NCI-H345 (cell line): Measurements from ENCODE around the gene PGLYRP4.

Experiments used
- DNase-seq: peaks from one replicate; lab custom pipeline; 2025; lab: John Stamatoyannopoulos, UW

Gene PGLYRP4

DNA sequence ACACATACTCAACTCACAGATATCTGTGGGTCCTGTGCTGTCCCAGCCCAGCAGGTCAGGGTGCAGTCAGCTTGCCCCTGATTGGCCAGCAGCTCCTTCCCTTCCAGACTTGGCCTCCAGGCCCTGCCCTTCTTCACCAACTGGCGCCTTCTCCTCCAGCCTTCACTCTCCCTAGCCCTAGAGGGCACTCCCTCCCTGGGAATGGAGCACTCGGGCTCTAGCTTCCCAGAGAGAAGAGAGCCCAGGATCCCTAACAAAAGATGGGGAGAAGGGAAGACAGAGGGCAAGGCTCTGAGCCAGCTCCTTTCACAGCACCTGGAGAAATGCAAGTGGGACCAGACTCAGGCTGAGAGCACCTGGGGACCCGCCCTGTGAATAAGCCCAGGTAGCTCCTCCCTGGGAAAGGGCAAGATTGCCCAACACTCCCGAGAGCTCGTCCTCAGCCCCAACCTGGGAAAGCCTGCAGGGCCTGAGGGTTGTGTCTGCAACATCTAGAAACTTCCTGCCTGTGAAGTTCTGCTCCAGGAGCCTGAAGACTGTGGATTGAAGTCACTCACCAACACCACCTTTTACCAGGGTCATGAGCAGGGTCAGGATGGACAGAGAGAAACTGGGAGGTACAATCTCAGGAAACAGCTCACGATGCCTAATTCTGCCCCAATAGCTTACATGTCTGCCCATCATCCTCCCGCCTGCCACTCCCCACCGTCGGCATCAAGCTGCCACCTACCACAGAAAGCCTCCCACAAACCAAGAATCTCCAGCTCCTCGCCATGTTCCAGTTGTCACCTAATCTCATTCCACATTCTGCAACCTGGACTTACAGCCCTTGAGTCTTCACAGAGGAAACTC lies at the start of gene PGLYRP4:
TSS of gene PGLYRP4 (minus strand) at position 331 of the 852 bp plus-strand sequence. CDS start 909 bp downstream, outside the sequence.
- peak; percentile 32 for DNase-seq

DNA sequence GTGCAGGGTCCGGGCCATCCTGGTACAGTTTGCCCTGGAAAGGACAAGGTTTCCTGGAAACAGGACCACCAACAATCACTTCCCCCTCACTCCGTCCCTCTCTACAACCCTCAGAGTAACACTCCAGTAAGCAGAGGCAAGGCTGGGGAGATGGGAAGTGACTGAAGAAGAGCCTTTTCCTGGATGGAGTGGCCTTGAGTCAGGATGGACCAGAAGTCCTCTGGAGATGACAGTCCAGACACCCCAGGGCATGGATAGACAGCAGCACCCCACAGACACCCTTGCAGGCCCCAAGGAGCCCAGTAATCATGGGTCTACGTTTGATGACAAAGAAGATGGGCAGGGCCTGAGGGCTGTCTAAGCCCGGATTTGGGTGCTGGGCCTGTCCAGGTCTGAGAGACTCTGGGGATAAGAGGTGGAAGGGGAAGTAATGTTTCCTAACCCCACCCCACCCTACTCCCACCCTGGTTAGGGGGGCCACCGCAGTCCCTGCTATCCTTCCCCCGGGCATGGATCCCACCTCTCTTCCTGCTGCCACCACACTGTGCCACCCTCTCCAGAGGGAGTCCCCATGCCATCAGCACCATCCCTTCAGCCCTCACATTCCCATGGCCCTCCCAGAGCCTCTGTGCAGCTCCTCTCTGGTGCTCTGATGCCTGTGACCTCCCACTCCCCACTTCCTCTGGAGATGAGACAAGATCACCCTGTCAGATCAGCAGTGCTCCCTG lies 49.4 kb upstream of the PGLYRP4 start:
- DNase-seq, result no peak

DNA sequence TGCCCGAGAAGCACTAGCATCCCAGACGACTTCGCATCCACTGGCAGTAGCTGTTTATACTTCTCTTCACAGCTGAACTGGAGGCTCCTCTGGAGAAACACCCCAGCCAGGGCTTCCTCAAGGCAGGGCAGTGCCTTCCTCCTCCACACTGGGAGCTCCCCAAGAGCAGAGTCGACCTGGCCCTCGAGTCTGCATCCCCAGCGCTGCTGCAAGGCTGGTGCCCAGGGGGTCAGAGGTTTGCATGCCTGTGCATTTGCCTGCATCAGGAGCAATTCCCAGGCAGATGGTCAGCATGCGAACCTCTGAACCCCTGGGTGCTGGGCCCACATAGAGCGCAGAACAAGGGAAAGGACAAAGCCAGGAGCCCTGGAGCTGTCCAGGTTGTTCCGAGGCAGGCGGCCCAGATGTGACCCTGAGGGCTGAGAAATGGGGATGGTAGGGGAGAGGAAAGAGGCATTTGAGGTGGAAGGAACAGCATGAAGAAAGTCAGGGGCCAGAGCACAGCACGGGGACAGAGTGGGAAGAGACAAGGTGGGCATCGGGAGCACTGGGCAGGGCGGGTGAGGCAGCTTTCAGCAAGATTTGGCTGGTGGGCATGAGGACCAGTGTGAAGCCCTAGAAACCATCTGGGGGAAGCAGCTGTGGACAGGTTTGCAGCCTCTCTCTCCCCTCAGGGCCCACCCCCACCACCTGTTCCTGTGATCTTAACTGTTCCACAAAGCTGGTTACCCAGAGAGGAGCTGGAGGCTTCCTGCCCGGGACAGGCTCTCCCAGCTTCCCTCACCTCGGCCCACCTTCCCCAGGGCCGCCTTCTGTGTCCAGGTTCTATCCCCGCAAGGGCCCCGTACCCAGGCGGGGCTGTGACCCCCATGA lies 48.6 kb upstream of the PGLYRP4 start:
- no peak for DNase-seq

DNA sequence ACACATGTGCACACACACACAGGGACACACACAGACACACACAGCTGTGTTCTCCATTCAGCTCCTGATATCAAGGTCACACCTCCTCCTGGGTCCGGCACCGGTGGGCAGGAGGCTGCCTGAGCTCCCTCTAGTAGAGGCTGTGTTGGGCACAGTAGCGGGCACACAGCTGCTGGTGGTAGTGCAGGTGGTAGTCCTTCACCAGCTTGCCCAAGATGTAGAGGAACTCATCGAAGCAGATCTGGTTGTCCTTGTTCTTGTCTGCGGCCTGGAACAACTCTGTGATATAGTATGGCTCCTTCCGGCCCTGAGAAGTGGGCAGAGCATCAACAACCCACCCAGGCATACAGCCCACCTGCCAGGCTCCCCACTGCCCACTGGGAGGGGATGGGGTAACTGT lies 47.8 kb upstream of the PGLYRP4 start:
- no peak for DNase-seq

DNA sequence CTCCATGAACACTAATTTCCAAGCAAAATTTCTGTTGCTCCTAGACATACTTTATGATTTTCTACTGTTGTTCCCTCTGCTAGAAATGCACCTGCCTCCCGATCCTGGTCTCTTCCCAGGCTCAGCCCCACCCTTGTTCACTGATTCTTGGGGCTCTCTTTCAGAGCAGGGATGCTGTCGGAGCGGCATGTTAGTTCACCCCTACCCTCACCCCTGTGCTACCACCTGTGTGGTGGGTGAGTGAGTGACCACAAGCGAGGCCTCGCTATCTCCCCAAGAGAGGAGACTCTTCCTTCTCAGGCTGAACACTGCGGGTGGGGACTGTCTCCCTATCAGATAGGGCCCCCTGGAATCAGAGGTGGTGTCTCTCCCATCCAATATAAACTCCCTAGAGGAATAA lies 47.1 kb upstream of the PGLYRP4 start:
- DNase-seq, result no peak

DNA sequence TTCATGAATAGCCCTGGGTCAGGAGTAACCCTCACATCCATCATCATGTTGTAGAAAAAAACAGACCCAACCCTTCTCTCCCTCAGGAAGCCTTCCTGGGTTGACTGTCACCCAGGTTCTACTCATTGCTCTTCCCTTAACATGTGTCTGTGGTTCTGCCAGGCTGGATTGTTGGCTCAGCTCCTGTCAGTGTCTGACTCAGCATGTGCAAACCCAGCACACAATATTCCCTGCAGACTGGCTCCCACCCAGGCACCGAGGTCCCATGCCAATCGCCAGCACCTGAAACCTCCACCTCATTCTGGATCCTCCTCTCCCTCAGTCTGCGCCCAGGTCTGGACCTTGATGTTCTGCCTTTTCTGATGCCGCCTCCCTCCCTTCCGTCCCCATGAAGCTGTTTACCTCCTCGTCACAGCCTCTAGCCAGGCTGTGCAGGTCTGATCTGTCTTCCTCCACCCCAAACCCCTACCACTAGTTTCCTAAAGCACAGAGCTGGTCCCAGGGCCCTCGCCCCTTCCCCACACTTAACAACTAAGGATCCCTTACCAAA lies 46.6 kb upstream of the PGLYRP4 start:
- DNase-seq, result no peak

GRCh38 chr1:153394391-153394790 lies 45.8 kb upstream of the PGLYRP4 start:
- no peak for DNase-seq

- DNase-seq, result no peak
Measured at GRCh38 chr1:153393926-153394325, 45.3 kb upstream of the PGLYRP4 start.

DNA sequence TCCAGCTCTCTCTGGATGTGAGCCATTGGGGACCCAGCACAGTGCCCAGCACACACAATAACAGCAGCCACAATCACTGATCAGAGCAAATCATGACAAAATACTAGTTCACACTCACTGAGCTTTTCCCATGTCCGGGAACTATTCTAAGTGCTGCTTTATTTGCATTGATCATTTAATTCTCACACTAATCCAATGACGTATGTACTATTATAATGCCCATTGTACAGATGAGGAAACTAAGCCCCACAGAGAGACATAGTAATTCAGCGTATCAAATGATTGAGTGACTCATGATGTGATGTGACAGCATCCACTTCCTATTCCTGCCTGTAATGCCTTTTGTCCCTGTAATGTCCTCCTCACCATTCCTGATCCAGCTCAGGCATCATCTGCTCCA lies 44.2 kb upstream of the PGLYRP4 start:
- DNase-seq, result no peak

- DNase-seq, result no peak
Measured at GRCh38 chr1:153392258-153392657, 43.6 kb upstream of the PGLYRP4 start.

- peak; percentile 82 for DNase-seq
Measured at GRCh38 chr1:153390938-153391710, 42.5 kb upstream of the PGLYRP4 start, which contains the start of gene S100A8. Gene S100A8, minus strand, starts transcription at chr1:153391073. Its CDS starts 538 bp downstream, at chr1:153390535.

DNA sequence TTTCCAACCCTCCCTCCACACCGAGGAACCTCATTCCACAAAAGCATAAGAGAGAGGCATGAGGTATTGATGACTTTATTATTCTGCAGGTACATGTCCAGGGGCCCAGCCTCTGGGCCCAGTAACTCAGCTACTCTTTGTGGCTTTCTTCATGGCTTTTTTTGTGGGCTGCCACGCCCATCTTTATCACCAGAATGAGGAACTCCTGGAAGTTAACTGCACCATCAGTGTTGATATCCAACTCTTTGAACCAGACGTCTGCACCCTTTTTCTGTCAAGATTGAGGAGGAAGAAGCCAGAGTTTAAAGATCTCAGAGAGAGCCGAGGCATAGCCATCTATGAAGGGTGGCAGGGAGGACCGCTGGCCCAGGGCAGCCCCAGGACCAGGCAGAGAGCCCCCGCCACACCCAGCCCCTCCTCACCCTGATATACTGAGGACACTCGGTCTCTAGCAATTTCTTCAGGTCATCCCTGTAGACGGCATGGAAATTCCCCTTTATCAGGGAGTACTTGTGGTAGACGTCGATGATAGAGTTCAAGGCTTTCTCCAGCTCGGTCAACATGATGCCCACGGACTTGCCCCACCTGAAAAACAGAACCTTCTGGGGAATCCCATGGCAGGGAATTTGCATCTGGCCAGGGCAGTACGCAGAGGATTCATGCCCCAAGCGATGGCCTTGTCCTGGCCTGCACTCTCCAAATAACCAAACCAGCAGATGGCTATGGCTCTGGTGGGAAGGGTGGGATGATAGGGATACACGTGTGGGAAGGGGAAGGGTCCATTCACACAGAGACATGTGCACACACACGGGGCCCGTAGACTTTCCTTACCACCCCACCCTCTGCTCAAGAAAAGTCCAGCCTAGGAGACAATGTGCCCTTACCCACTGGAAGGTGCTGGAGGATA lies 41.6 kb upstream of the PGLYRP4 start:
- DNase-seq, result no peak

DNA sequence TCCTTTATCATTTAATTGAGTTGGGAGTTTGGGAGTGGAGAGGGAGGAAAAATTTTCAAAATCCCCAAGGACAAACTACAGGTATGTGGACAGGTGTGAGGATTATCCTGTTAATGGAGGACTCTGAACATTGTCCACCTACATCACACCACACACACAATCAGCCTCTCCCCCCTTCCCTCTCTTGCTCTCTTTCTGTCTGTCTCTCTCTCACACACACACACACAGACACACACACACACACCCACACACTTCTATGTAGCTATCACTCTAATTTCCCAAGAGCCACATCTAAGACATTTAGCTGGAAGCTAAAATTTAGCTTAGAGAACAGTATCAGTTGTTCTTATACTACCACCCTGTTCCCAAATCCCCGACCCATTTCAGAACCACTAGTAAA lies 40.8 kb upstream of the PGLYRP4 start:
- DNase-seq, result no peak

DNA sequence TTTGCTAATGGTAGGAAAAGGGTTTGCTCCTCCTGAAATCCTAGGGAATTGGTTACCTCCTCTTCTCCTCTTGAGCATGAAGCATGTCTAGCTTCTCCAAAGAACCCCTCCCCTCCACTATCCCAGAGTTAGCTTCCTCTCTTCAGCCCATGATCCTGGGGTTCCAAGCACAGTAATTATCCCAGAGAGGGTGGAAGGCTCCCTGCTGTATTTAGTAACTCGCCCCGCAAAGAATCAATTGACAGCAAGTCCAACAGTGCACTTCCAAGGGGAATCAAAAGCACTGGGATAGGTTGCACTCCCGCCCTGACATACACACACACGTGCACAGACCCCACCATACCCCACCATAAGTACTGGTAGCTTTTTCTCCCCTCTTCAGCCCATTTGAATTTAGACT lies 39.1 kb upstream of the PGLYRP4 start:
- no peak for DNase-seq

- no peak for DNase-seq
Measured at GRCh38 chr1:153387001-153387400, 38.4 kb upstream of the PGLYRP4 start.

- DNase-seq, result no peak
Measured at GRCh38 chr1:153386500-153386901, 37.9 kb upstream of the PGLYRP4 start.

DNA sequence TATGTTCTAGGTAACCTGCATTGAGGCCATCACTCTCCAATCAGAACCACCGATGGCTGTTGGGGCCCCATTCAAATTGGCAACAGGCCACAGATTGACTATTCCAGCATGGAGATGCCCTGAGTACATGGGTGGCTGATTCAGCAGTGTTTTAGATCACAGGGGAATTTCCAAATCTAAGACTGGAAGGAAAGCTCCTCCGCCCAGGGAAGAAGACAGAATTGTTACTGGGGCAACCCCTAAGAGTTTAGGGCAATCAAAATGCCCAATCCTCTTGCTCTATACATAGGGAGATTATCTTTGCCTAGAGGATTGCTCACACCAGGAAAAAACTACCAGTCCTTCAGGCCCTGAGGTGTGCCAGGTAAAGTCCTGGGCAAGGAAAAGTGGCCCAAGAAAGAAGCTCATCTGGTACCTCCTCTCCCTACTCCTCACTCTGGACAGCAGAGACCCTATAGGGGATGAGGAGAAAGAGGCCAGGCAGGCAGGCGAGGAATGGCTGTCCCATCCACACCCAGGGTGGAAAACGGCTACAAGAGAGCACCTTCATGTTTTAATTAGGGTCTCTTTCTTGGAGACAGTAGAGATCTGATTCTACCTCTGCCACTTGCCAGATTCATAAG lies 36.4 kb upstream of the PGLYRP4 start:
- DNase-seq, result no peak

DNA sequence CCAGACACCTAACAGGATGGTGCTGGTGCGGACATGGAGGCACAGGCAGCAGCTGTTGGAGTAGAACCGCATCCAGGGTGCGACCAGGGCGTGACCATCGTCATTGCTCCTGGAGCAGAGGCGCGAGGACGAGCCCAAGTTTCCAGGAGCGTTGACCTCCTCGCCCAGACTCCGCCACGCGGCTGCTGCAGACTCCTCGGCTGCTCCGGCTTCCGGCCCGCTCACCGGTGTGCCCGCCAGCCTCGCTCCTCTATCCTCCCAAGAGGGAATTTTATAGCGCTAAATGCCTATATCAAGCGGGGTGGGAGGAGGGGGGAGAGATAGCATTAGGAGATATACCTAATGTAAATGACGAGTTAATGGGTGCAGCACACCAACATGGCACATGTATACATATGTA lies 32.1 kb upstream of the PGLYRP4 start:
- no peak for DNase-seq

DNA sequence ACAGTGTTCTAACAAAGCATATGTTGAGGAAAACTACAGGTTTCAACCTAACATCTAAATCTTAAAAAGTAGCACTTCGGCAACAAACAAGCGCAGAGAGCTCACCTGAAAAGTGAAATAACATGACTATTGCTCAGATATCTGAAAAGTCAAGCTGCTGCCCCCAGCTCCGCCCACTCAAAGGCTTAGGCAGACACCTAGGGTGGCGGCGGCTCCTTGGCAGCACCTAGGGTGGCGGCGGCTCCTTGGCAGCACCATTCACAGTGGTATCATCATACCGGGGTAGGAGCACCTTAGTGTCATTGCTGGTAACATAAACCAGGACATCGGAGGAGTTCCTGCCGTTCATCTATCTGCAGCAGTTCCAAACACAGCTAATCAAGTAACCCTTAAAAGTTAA lies 30.9 kb upstream of the PGLYRP4 start:
- DNase-seq, result no peak

- no peak for DNase-seq
Measured at GRCh38 chr1:153375511-153375910, 26.9 kb upstream of the PGLYRP4 start, which contains the start of gene S100A12. Gene S100A12, minus strand, starts transcription at chr1:153375621. Its CDS starts 1,029 bp downstream, at chr1:153374592.
